Adrenal gland (tissue), 5 donors: ENCODE measurements around the gene PRKG1.

ENCODE experiments used
- POLR2A ChIP-seq, 2 donors: fragments of 450-650 bp; IDR thresholded peaks; one replicate each; pipeline ENCODE4 v1.6.1; 2017; ENCODE audit warnings: antibody characterized with exemption in 2 of 2, mild to moderate bottlenecking in 2 of 2, moderate library complexity in 1 of 2
- TF ChIP-seq, protein P1 (sequence below), 6 experiments: fragments of 450-650 bp in 4 of 6; fragments of 200-600 bp in 2 of 6; sonication (generic) in 1 of 6; IDR thresholded peaks; 1 replicate in 5 of 6; 2 replicates in 1 of 6; pipeline versions ENCODE4 v1.5.1 to v1.8.0; 2016 to 2021; ENCODE audit warnings: antibody characterized with exemption in 6 of 6, mild to moderate bottlenecking in 2 of 6, moderate library complexity in 1 of 6
- donor health status: DM: no; HTN: no; CAD: no.

DNA sequence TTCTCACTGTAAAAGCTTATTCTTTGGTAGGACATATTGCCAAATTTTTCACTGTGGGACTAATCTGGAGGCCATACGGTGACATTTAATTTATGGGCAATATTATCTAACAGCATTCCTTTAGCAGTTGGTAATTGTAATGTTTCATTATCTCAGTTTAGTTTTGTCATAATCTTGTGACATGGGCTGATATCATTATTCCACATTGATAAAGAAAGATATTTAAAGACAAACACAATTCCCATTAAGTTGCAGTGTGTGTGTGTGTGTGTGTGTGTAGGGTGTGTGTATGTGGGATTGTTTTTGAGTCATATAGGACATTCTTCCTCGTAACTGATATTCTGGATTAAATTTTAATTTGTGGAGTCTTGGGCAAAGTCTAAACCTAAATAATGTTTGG lies 238.5 kb downstream of the PRKG1 start:
- no peak for TF ChIP-seq POLR2A (IDR thresholded peaks at IDR 0.05)
- TF ChIP-seq, protein P1, sequence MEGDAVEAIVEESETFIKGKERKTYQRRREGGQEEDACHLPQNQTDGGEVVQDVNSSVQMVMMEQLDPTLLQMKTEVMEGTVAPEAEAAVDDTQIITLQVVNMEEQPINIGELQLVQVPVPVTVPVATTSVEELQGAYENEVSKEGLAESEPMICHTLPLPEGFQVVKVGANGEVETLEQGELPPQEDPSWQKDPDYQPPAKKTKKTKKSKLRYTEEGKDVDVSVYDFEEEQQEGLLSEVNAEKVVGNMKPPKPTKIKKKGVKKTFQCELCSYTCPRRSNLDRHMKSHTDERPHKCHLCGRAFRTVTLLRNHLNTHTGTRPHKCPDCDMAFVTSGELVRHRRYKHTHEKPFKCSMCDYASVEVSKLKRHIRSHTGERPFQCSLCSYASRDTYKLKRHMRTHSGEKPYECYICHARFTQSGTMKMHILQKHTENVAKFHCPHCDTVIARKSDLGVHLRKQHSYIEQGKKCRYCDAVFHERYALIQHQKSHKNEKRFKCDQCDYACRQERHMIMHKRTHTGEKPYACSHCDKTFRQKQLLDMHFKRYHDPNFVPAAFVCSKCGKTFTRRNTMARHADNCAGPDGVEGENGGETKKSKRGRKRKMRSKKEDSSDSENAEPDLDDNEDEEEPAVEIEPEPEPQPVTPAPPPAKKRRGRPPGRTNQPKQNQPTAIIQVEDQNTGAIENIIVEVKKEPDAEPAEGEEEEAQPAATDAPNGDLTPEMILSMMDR (IDR thresholded peaks at IDR 0.05): no peak
